Measurements from ENCODE around the gene PBX4. TPM values are rescaled to one million over a fixed set of nuclear protein-coding genes. Genes with fewer than 3 reads are reported as not detected.

PBX4 gene
- total and polyA plus RNA-seq, 10 of the 15 experiments (the other 5 are each of a cell fraction or from before 2014, with no cell fraction given), result 0.18 to 17.3 (median 4.2) TPM

DNA sequence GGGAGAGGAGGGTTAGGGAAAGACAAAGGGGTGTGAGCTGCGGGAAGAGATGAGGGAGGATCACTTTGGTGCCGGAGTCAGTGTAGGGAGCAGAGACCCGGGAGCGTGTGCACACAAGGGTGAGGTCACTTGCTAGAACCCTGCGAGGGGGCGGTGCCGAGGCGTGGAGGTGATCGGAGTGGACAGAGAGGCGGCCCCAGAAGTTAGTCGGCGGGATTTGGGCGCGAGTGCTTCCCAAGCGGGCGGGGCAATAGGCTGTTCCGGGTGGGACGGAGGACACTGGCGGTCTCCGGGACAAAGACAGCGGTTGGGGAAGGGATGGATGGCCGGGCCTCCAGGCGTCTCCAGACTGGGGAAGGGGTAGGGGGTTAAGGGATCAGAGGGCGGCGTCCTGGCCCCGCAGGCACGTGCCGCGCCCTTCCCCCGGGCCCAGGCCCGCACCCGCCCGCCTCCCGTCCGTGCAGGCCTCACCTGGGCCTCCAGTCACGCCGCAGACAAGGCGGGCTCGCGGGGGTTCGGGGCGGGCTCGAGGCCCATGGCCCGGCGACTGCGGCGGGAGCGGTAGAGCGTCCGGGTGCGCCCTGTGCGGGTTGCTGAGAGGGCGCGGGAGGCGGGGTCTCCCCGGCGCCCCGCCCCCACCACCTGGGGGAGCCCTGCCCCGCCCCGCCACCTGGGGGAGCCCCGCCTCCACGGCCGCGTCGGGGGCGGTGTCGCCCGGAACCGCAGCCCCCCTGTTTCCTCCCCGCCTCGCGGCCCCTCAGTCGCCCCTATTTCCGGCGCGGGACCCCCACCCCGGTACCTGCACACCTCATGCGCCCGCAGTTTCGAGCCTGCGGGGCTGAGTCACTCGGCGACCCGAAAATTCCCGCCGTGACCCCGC is 9.4 kb upstream of the PBX4 start, which contains the start of gene LPAR2 (continued):
- TF ChIP-seq MXI1 (IDR thresholded peaks at IDR 0.05; ENCODE audit: low read depth, low read length), result 0 out of 2 replicates have a peak, but pooled peaks have one; percentile 58
- peak; percentile 80; the same call in 1 of the 2 replicates for TF ChIP-seq POLR2AphosphoS2 (IDR thresholded peaks at IDR 0.05; ENCODE audit: low read depth, low read length)
- TF ChIP-seq, protein P1, sequence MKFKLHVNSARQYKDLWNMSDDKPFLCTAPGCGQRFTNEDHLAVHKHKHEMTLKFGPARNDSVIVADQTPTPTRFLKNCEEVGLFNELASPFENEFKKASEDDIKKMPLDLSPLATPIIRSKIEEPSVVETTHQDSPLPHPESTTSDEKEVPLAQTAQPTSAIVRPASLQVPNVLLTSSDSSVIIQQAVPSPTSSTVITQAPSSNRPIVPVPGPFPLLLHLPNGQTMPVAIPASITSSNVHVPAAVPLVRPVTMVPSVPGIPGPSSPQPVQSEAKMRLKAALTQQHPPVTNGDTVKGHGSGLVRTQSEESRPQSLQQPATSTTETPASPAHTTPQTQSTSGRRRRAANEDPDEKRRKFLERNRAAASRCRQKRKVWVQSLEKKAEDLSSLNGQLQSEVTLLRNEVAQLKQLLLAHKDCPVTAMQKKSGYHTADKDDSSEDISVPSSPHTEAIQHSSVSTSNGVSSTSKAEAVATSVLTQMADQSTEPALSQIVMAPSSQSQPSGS (IDR thresholded peaks at IDR 0.05; ENCODE audit: low read length), result no peak
- no peak for TF ChIP-seq NFIC (IDR thresholded peaks at IDR 0.05; ENCODE audit: low read depth, low read length)
- TF ChIP-seq GABPA (IDR thresholded peaks at IDR 0.05; ENCODE audit: low read depth), result no peak
- TF ChIP-seq NFYA (IDR thresholded peaks at IDR 0.05; ENCODE audit: borderline replicate concordance, low read depth, low read length), result no peak
- TF ChIP-seq PML (IDR thresholded peaks at IDR 0.05; ENCODE audit: low read length), result no peak; the same call in 1 of the 2 replicates
- TF ChIP-seq SMC3 (IDR thresholded peaks at IDR 0.05; ENCODE audit: borderline replicate concordance, low read length), result no peak
- TF ChIP-seq FOXK2 (IDR thresholded peaks at IDR 0.05), result no peak
- TF ChIP-seq TCF7 (IDR thresholded peaks at IDR 0.05; ENCODE audit: borderline replicate concordance), result no peak
- TF ChIP-seq, protein P2, sequence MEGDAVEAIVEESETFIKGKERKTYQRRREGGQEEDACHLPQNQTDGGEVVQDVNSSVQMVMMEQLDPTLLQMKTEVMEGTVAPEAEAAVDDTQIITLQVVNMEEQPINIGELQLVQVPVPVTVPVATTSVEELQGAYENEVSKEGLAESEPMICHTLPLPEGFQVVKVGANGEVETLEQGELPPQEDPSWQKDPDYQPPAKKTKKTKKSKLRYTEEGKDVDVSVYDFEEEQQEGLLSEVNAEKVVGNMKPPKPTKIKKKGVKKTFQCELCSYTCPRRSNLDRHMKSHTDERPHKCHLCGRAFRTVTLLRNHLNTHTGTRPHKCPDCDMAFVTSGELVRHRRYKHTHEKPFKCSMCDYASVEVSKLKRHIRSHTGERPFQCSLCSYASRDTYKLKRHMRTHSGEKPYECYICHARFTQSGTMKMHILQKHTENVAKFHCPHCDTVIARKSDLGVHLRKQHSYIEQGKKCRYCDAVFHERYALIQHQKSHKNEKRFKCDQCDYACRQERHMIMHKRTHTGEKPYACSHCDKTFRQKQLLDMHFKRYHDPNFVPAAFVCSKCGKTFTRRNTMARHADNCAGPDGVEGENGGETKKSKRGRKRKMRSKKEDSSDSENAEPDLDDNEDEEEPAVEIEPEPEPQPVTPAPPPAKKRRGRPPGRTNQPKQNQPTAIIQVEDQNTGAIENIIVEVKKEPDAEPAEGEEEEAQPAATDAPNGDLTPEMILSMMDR (IDR thresholded peaks at IDR 0.05 in 2 of 3, conservative IDR thresholded peaks at IDR 0.05 in 1 of 3; ENCODE audit: control insufficient read depth in 2 of 3, extremely low read depth in 1 of 3, insufficient read depth in 1 of 3, low read depth in 3 of 3, low read length in 3 of 3), result 0 out of 6 replicates have a peak, but pooled peaks of 1 of the 3 experiments have one; percentile 4
- TF ChIP-seq SMARCA5 (IDR thresholded peaks at IDR 0.05), result 0 out of 2 replicates have a peak, but pooled peaks have one; percentile 3
- TF ChIP-seq, protein P3, sequence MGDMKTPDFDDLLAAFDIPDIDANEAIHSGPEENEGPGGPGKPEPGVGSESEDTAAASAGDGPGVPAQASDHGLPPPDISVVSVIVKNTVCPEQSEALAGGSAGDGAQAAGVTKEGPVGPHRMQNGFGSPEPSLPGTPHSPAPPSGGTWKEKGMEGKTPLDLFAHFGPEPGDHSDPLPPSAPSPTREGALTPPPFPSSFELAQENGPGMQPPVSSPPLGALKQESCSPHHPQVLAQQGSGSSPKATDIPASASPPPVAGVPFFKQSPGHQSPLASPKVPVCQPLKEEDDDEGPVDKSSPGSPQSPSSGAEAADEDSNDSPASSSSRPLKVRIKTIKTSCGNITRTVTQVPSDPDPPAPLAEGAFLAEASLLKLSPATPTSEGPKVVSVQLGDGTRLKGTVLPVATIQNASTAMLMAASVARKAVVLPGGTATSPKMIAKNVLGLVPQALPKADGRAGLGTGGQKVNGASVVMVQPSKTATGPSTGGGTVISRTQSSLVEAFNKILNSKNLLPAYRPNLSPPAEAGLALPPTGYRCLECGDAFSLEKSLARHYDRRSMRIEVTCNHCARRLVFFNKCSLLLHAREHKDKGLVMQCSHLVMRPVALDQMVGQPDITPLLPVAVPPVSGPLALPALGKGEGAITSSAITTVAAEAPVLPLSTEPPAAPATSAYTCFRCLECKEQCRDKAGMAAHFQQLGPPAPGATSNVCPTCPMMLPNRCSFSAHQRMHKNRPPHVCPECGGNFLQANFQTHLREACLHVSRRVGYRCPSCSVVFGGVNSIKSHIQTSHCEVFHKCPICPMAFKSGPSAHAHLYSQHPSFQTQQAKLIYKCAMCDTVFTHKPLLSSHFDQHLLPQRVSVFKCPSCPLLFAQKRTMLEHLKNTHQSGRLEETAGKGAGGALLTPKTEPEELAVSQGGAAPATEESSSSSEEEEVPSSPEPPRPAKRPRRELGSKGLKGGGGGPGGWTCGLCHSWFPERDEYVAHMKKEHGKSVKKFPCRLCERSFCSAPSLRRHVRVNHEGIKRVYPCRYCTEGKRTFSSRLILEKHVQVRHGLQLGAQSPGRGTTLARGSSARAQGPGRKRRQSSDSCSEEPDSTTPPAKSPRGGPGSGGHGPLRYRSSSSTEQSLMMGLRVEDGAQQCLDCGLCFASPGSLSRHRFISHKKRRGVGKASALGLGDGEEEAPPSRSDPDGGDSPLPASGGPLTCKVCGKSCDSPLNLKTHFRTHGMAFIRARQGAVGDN (IDR thresholded peaks at IDR 0.05), result no peak; the same call in 1 of the 2 replicates
- 0 out of 2 replicates have a peak, but pooled peaks have one; percentile 73 for TF ChIP-seq DPF2 (IDR thresholded peaks at IDR 0.05)
- no peak for TF ChIP-seq STAT3 (IDR thresholded peaks at IDR 0.05; ENCODE audit: low read depth, low read length)
- TF ChIP-seq, protein P4, sequence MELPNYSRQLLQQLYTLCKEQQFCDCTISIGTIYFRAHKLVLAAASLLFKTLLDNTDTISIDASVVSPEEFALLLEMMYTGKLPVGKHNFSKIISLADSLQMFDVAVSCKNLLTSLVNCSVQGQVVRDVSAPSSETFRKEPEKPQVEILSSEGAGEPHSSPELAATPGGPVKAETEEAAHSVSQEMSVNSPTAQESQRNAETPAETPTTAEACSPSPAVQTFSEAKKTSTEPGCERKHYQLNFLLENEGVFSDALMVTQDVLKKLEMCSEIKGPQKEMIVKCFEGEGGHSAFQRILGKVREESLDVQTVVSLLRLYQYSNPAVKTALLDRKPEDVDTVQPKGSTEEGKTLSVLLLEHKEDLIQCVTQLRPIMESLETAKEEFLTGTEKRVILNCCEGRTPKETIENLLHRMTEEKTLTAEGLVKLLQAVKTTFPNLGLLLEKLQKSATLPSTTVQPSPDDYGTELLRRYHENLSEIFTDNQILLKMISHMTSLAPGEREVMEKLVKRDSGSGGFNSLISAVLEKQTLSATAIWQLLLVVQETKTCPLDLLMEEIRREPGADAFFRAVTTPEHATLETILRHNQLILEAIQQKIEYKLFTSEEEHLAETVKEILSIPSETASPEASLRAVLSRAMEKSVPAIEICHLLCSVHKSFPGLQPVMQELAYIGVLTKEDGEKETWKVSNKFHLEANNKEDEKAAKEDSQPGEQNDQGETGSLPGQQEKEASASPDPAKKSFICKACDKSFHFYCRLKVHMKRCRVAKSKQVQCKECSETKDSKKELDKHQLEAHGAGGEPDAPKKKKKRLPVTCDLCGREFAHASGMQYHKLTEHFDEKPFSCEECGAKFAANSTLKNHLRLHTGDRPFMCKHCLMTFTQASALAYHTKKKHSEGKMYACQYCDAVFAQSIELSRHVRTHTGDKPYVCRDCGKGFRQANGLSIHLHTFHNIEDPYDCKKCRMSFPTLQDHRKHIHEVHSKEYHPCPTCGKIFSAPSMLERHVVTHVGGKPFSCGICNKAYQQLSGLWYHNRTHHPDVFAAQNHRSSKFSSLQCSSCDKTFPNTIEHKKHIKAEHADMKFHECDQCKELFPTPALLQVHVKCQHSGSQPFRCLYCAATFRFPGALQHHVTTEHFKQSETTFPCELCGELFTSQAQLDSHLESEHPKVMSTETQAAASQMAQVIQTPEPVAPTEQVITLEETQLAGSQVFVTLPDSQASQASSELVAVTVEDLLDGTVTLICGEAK (IDR thresholded peaks at IDR 0.05; ENCODE audit: borderline replicate concordance), result no peak
- TF ChIP-seq ZSCAN29 (IDR thresholded peaks at IDR 0.05), result no peak
